Fibroblast of gingiva (primary cell): ENCODE results near the gene HOXD13.

ENCODE experiments used
- DNase-seq: peaks from one replicate; pipeline ENCODE4 v3.0.0-alpha.2; 2011; ENCODE audit warnings: low read depth

HOXD13 gene

GRCh38 chr2:176106581-176107539 lies 14.3 kb downstream of the HOXD13 start, which contains the start of gene HOXD11:
HOXD11 (plus strand) TSS chr2:176107280; CDS start chr2:176107356, 76 bp downstream.
- no peak for DNase-seq

DNA sequence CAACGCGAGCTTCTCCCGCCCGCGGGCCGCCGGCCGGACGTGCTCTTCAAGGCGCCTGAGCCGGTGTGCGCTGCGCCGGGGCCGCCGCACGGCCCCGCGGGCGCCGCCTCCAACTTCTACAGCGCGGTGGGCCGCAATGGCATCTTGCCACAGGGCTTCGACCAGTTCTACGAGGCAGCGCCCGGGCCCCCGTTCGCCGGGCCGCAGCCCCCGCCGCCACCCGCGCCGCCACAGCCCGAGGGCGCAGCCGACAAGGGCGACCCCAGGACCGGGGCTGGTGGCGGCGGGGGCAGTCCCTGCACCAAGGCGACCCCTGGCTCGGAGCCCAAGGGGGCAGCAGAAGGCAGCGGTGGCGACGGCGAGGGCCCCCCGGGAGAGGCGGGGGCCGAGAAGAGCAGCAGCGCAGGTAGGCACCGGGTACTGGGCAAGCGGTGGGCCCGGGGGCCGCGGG lies 15.2 kb downstream of the HOXD13 start:
- no peak for DNase-seq

DNA sequence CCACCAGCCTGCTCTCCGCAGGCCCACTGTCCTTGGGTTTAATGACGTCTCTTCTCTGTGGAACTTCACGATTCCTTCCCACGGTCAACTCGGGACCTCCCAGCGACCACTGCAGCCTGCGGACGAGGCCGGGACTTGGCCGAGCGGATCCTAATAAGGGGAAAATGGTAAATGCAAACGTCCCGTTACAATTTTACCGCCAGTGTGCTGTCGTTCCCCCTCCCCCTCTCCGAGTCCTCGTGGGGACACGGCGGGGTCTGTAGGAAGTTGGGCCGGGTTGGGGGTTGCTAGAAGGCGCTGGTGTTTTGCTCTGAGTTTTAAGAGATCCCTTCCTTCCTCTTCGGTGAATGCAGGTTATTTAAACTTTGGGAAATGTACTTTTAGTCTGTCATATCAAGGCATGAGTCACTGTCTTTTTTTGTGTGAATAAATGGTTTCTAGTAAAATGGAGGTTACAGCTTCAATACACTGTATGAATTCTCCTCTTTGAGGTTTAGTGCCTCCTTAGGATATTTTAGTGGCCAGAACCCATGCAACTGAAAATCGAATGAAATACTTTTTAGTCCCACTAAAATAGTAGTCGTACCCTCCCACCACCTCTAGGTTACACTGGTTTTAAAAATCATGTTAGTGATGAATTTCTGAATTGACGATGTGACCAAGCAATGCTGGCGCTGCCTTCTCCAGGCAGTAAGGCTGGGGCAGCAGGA lies 16.8 kb downstream of the HOXD13 start:
- DNase-seq, result no peak

DNA sequence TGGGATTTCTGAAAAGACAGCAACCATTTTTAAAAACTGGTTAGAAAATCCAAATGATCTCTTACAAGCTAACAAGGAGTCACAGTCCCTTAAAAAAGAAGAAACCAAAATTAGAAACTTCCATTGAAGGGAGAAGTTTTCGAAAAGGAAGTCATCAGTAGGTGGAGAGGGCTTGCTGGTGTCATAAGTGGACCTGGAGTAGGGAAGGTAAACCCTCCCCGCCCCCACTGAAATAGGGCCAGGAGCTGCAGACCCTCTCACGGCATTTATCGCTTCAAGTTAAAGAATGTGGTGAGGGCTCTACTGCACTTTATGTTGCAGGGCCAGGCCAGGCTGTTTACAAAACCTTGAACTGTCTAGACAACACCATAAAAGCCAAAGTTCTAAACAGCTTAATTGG lies 17.4 kb downstream of the HOXD13 start:
- no peak for DNase-seq

- no peak for DNase-seq
These were observed 18.1 kb downstream of the HOXD13 start for GRCh38 chr2:176110415-176111308.

DNA sequence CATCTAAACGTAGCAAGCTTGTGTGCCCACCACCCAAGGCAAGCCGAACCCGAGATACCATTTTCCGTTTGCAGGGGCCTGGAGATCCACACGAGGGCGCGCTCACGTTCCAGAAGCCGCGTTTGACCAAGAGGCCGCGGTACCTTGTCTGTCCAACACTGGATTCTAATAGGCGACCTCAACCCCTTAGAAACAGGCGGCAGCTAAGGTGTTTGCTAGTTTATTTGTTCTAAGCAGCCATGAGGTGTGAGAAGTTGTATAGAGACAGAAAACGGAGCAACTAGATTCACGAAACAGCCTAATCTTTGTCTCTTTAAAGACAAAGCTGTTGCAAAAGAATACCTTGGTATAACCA lies 18.8 kb downstream of the HOXD13 start:
- DNase-seq, result no peak

GRCh38 chr2:176111846-176112374 lies 19.4 kb downstream of the HOXD13 start:
- no peak for DNase-seq

GRCh38 chr2:176112375-176113302 lies 20.1 kb downstream of the HOXD13 start:
- DNase-seq, result no peak

GRCh38 chr2:176114120-176114929 lies 21.8 kb downstream of the HOXD13 start:
- no peak for DNase-seq

- DNase-seq, result no peak
These were observed 22.6 kb downstream of the HOXD13 start for GRCh38 chr2:176114930-176115625.

- DNase-seq, result no peak
These were observed 23.6 kb downstream of the HOXD13 start, which contains the start of gene HOXD10 for GRCh38 chr2:176115883-176116813. HOXD10 (plus strand) TSS chr2:176116778; CDS start chr2:176116834, 56 bp downstream.

GRCh38 chr2:176117162-176117822 lies 24.8 kb downstream of the HOXD13 start:
- no peak for DNase-seq

GRCh38 chr2:176117823-176118371 lies 25.4 kb downstream of the HOXD13 start:
- no peak for DNase-seq

DNA sequence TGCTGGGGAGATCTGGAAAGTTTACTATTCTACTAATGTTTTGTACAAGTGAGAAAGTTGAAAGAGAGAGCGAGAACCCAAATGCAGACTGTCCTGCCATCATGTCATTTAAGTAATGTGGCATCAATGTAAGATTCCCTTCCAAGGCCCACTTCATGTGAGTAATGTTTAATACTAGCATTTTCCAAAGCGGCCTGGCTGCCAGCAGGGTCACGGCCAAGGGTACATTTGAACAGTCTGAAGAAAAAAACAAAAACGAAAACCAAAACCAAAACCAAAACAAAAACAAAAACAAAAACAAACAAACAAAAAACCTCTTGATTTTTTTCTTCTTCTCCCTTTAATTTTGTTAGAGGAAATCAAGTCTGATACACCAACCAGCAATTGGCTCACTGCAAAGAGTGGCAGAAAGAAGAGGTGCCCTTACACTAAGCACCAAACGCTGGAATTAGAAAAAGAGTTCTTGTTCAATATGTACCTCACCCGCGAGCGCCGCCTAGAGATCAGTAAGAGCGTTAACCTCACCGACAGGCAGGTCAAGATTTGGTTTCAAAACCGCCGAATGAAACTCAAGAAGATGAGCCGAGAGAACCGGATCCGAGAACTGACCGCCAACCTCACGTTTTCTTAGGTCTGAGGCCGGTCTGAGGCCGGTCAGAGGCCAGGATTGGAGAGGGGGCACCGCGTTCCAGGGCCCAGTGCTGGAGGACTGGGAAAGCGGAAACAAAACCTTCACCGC lies 26.2 kb downstream of the HOXD13 start:
- DNase-seq, result no peak

GRCh38 chr2:176120364-176121189 lies 28.1 kb downstream of the HOXD13 start:
- DNase-seq, result no peak
